HG03103 (cell line): ENCODE measurements around the gene S100A2.
"Not testable (repeated sequence)": the region's sequence is repeated elsewhere in the genome, so short reads cannot be mapped to it uniquely, and the experiment has no call there.

Source experiments
- ATAC-seq: cut with Tn5 transposase; IDR thresholded peaks from one replicate; pipeline ENCODE4 v1.9.1; 2021; ENCODE audit warnings: low read depth; ENCODE audit not compliant: unreplicated experiment

S100A2 gene

DNA sequence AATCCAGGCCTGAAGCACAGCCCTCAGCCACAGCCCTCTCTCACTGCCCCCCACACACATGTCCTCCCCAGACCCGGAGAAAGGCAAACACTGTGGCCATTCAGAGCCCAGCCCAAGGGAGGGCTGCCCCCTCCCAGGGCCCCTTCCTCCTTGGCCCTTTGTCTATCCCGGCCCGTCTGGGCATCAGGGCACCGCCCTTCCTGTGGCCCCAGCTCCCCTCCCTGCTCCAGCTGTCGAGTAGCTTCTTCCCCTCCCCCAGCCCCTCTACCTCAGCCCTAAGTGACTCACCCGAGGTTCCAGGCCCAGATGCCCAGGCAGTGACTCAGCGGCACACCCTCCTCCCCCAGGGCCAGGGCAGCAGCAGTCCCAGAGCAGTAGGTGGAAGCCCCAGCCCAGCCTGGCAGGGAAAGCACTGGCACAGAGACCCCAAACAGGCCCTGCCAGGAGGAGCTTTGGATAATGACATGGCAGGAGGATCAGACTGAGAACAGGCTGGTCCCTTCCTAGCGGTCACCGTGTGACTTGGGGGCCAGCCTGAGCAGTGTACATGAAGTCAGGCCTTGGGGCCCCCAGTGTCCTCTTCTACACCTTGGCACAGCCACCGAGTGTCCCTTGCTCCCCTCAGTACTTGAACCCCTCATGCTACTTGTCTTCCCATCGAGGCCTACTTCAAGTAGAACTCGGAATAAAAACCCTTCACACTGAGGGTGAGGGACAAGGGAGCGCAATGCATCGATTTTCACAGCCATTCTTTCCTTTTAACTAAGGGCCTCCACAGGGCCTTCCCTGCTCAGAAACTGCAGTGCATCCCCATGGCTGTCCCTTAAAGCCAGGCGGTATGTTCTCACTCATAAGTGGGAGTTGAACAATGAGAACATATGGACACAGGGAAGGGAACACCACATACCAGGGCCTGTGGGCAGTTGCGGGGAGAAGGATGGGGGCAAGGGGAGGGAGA, 1.0 kb upstream of the S100A2 start:
- no peak for ATAC-seq

DNA sequence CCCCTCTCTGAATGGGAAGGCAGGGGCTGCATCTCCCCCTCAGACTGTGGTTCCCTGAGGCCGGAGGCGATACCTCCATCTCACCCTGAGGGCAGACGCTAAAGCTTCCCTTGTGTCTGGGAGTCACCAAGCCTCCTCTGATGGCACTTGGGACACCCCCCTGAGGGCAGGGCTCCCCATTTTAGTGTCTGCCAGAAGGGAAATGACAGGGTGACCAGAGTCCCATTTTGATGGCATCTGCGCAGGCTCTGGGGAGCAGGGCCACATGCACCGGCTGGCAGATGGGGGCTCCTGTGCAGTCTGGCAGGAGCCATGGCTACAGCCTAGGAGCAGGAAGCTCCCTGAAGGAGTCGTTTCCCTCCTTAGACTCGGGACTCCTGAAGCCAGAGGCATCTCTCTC, 1.7 kb downstream of the S100A2 start:
- ATAC-seq = no peak

DNA sequence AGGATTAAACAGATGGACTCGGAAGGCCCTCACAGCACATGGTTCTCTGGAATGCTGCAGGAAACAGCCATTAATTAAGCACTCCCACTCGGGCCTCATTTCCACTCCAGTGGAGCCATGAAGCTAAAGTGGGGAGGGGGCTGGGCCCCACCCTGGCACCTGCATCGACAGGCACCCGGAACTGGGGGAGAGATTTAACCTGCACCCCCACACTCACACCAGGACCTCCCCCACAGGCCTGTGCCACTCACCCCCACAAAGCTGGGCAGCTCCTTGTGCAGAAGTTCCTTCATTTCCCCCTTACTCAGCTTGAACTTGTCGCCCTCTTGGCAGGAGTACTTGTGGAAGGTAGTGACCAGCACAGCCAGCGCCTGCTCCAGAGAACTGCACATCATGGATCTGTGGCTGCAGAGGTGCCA, 2.2 kb downstream of the S100A2 start:
- ATAC-seq = no peak

DNA sequence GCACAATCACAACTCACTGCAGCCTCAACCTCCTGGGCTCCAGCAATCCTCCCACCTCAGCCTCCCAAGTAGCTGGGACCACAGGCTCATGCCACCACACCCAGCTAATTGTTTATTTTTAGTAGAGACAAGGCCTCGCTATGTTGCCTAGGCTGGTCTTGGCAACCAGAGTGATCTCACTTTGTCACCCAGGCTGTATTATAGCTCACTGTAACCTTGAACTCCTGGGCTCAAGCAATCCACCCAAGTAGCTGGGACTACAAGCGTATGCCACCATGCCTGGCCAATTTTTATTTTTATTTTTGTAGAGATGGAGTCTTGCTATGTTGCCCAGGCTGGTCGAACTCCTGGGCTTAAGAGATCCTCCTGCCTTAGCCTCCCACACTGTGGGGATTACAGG, 3.6 kb downstream of the S100A2 start:
- not testable (repeated sequence) for ATAC-seq

DNA sequence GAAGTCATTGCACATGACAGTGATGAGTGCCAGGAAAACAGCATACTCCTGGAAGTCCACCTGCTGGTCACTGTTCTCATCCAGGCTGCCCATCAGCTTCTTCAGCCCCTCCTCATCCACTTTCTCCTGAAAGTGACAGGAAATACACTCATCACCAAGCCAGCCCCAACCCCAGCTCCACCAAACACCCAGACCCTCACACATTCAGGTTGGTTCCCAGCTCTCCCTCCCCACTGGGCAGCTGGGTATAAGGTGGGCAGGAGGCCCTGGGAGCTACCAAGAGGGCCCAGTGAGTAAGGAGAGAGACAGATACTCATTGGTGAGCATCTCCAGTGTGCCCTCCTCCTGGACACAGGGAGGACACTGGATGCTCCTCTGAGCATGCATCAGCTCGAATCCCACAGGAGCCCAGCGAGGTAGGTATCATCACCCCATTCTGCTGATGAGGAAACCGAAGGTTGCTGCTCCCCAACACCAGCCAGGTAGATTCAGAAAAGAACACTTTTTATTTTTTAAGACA, 4.1 kb downstream of the S100A2 start:
- ATAC-seq = no peak

DNA sequence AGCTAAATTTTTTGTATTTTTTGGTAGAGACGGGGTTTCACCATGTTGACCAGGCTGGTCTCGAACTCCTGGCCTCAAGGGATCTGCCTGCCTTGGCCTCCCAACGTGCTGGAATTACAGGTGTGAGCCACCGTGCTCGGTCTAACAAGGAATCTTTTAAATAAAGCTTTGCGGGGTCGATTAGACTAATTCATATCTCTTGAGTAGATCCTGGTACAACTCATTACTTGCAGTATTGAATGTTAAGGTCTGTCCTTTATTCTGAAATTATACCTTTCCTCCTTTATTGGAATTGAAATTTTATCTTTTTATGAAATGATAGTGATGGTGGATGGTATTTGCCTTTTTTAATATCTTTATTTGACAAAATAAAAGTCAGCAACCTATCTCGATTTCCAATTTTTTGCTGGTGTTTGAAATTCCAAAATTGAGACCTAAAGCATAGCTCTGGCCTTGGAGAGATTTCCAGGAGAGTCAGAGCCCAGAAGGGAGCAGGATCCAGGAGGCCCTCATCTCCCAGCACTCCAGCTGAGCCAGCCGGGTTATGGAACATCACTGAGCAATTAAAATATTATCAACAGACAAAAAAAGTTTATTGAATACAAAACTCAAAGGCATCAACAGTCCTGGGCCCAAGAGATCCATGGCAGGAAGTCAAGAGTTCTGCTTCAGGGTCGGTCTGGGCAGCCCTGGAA, 4.7 kb downstream of the S100A2 start:
- no peak for ATAC-seq

DNA sequence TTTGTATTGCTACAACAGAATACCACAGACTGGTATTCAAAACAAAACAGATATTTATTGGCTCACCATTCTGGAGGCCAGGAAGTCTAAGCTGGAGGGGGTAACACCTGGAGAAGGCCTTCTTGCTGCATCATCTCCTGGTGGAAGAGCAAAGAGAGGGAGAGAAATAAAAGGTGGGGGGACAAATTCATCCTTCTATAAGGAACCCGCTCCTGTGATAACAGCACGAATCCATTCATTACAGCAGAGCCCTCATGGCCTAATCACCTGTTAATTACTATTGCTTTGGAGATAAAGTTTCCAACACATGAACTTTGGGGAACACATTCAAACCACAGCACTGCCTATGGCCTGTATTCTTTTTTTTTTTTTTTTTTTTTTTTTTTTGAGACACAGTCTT, 5.4 kb downstream of the S100A2 start:
- ATAC-seq = no peak

DNA sequence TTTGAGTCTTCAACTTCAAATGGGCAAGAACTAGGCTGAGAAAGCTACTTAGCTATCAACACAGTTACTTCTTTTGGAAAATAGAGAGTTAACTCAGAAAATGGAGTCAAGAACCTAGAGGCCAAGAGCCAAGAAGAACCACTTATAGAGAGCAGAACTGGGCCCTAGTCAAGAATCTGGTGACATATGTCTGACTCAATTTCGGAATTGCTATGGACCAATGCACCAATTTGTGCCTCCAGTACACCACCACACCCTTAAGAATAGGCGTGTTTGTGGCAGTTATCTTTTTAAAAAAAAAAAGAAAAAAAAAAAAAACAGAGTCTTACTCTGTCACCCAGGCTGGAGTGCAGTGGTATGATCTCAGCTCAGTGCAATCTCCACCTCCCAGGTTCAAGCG, 7.8 kb downstream of the S100A2 start:
- no peak for ATAC-seq

DNA sequence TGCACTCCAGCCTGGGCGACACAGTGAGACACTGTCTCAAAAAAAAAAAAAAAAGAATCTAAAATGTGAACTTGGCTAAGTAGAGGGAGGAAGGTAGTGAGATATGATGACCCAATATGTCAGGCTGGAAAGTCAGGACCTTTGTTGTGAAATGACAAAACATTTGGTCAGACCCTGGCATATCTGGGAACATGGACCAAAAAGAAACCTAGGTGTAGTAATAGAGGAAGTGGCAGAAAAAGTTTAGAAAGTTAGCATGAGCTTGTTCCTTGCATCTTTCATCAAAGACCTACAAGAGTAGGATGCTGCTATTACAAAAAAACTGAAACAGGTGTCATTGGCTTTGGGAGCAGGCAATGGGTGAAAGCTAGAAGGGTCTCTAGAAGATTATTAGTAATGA, 9.3 kb downstream of the S100A2 start:
- no peak for ATAC-seq

DNA sequence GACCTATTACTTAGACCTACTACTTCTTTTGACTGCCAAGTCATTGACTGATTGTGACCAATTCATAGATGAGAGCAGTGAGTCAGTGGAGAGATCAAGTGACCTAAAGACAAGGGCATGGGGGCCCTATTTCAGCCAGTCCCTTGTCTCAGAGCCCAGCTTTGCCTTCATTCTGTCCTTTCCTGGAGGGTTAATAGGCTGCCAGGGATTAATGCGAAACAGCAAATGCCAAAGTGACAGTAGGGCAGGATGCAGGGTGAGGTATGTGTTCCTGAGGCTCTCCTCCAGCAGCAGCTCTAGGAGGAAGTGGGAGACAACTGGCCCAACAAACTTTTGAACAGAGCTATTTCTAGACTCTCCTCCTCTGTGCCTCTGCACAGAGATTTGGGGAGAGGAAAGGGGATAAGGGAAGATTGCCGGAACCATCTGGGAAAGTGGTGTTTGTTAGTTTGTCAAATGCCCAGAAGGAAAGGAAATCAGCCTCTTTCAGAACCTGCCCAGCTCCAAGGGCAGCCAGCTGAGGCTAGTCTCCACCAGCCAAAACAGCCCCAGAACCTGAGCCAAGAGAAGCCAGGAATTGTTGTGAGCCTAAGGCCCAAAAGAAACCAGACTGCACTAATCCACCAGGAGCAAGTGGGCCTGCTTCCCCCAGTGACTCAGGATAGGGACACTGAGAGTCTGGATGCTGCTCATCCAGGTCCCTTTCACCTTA, 11.7 kb downstream of the S100A2 start:
- ATAC-seq = no peak

DNA sequence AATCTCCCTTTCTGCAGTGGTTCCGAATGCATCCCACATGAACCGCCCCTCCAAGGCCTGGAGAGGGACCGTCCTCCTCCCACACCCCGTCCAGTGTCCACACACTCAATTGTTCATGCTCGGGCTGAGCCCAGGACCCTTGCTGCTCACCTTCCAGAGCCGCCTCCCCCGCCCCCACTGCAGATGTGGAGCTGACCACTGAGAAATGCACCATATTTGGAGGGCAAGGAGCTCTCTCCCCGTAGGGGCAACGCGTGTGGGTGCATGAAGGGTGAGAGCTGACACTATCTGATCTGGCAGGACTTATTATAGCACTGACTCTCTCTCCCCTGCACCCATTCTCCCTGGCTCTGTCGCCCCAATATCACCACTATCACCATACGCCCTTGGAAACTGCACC, 12.5 kb downstream of the S100A2 start:
- no peak for ATAC-seq

DNA sequence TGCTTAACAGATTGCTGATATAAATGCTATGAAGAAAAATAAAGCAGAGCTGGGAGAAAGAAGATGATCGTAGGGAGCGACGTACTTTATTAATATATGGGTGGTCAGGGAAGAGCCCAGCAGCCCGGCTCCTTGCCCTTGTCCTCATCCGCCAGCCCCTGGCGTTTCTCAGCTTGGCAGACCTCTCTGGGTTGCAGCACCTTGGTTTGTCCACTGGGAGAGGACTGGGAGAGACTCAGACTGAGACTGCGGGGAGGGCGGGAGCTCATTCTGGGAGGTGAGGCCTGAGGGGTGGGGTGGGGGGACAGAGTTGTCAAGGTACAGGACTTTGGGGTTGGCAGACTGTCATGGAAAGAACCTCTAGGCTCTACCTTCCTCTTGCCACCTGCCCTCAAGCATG, 13.3 kb downstream of the S100A2 start:
- no peak for ATAC-seq

DNA sequence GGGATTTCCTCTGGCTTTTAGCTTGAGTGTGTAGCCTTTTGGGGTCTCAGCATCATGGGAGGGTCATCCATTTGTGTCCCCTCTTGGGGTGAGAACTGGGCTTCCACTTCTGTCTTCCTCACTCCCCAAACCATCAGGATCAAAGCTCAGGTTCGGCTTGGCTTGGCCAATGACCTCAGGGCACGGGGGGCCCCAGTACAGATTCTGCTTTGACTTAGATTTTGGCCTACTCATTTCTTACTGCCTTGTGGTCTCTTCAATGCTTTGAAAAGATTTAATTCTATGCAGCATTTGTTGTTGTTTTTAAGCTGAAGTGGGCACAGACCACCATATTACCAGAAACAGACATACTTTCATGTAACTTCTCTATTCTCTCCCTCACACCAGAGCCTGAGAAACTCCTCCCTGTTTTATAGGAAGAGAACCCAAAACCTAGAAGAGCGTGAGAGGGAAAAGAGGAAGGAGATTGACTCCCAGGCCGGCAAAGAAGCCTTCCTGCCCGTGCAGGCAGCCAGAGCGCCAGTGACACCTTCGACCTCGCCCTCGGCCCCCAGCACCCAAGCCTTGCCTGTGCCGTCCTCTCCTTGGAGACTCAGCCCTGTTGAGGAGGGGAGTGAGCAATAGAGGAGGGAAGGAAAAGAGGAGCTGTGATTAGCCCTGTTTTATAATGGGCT, 14.7 kb downstream of the S100A2 start:
- no peak for ATAC-seq

DNA sequence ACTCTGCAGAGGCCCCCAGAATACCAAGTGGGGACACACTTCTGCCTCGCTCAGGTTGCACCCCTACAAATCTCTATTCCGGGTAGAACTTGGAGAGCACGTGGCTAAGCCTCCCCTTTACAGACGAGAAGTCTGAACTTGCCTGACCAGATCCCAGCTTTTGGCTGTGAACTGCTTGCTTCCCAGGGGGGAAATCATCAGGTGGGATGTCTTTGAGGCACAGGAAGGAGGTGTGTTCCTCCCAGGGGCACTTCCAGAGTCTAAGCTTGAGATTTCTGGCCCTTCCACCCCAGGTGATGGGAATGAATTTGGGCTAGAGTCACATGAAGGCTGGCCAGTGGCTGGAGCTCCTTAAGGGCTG, 15.3 kb downstream of the S100A2 start:
- no peak for ATAC-seq

DNA sequence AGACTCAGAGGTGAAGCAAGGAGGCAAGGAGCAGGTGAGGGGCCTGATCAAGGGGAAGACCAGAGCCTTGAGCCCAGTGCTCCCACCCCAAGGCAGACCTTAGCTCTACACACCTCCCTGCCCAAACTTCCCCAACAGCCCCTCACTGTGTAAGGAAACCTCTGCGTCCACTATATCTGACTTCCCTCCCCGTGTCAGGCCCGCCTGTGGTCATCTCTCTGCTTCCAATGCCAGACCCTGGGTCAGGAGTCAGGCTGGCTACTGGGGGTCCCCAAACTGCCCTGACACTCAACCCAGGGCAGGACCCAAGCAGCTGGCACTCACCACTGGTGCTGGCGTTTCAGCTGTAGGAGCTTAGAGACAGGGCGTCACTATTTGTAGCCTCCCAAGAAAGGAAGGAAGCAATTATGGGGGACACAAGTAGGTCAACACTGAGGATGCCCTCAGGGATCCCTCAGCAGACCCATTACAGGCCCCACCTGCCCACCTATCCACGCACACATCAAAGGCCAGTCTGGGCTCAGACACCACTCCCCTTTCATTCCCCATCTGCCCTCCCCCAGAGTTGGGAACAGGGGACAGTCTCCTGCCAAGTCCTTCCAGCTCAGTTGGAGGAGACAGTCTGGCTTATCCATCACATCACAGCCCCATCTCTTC, 15.8 kb downstream of the S100A2 start:
- ATAC-seq = no peak

DNA sequence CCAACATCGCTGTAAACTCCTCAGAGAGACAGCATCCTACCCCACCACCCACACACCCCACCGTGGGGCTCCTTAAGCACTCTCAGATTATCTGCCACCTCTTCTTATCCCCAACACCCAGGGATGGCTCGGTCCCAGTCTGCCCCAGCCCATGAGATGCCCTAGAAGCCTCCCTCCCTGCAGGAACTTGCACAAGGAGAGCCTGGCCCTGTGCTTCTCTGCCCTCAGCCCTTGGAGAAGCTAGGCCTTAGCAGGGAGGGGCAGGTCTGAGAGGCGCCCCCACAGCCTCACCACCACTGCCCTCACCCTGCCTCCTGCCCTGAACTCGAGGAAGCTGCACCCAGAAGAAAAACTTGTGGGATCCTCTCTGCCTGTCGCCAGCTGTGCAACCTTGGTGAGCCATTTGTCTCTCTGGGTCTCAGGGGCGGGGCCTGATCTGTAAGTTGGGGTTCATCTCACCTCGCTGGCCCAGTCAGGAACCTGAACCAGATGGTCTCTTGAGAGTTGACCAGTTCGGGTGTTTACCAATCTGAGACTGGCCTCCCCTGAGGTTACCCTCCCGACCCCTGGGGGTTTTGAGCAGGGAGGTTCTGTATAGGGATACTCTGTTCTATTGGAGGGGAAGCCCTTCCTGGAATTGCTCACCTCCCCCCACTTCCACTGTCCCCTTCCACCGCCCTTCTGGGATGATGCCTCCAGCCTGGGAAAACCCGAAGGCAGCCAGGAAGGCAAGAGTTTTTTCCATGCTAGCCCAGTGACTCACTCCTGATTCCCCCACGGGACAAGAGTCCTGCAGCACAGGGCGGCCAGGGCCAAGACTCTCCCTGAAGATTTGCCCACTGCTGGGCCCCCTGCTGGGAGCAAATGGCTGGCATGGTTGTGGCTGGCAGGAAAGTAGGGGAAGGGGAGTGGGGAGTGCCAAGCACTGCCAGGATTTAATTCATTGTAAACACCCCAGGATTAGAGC, 16.6 kb downstream of the S100A2 start, which contains the start of gene S100A3:
S100A3 (minus strand) TSS at position 537 of the 967 bp plus-strand sequence. CDS start 773 bp downstream, outside the sequence.
- no peak for ATAC-seq

DNA sequence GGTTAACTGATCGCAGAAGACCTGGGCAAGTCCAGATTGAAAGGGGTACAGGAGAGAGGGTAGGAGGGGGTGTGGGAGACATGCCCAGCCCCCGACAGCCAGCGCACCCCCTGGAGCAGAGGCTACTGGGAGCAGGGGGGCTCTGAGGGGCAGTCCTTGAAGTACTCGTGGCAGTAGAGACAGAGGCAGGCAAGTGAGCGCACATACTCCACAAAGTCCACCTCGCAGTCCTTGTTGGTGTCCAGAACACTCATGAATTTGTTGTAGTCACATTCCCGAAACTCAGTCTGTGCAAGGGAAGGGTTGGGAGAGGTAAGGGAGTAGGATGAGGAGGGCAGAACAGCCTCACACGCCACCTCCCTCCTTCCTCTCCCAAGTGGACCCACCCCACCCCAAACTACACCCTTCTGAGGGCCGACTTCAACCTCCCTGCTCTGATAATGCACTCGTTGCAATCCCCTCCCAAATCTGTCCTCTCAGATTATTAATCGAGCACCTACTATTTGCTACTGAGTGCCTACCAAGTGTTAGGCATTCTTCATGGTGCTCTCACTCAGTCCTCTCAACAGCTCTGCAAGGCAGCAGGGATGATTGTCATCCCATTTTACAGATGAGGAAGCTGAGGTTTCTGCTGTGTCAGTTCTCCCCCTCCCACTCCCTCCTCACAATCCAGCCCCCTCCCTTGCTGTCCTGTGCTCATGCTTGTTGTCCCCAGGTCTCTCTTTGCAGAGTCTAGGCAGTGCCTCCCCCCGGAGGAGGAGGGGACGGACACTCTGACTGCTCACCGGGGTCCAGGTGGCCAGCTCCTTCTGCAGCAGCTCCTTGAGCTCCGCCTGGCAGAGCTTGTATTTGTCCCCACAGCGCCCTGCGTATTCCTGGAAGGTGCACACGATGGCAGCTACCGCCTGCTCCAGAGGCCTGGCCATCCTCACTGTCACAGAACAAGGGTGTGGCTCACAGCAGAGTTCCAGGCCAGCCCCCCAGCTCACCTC, 17.8 kb downstream of the S100A2 start:
- ATAC-seq = no peak
